ENCODE data around the gene SIX3. TPM values are rescaled to one million over a fixed set of nuclear protein-coding genes. Genes with fewer than 3 reads are reported as not detected.

SIX3 gene
- total and polyA plus RNA-seq, 4 donors, result 0.02 to 0.06 TPM; not detected in 2

DNA sequence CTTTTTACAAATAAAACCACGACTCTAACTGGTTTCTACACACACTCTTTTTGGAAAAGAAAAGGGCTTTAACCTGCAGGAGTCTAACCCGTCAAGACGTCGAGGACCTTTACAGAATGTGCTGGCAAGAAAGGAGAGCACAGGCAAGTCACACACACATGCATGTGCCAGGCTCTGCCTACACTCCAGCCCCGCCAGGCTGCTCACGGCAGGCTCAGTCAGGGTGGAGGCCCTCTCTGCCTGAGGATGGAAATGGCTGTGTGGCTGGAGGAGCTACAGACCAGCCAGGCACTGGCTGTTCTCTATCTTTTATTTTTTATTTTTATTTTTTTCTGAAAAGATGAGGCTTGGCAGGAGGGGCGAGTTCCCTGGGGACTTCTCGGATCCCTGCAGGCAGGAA is 10.2 kb downstream of the SIX3 start:
- 29 to 35% methylated on average over 8 of the region's 8 CpGs for WGBS, 2 donors
- H3K9me3 ChIP-seq (ENCODE audit: control insufficient read depth in 4 of 4, insufficient read depth in 3 of 4, low read length in 3 of 4), result peaks cover 0 to 7% (median 0%) of the 10 kb centered on the region in 4 donors

DNA sequence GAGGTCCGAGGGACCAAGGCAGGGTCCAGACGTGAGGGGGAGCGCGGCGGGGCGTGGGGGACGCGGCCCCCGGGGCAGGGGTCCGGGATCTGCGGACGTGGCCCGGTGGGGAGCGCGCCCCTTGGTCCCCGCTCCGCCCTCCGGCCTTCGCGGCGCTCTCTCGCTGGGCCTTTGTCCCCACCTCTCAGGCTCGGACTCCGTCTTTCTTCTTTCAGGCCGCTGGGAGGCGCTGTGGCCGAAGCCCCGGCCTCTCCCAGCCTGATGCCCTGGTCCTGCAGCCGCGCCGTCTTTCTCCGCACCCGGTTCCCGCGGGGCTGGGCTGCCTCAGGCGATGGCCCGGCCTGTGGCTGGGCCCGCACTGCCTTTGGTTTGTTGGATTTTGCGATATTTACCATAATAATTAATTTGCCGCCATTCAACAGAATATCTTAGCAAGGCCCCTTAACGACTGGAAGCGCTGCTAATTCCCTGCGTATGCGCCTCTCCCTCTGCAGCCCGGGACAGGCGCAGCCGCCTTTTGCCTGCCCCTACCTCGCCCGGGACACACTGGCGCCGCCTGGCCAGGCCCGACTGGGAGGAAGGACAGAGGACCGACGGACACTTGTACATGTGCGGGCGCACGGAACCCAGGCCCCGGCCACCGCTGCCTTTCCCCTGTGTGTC is 10.8 kb downstream of the SIX3 start:
- no peak overlapping the region for H3K4me3 ChIP-seq
- H3K27me3 ChIP-seq (ENCODE audit: control insufficient read depth in 3 of 3, insufficient read depth in 3 of 3, low read length in 2 of 3), result peaks cover 25 to 84% (median 66%) of the 10 kb centered on the region in 3 donors
- H3K9me3 ChIP-seq (ENCODE audit: control insufficient read depth in 4 of 4, insufficient read depth in 3 of 4, low read length in 3 of 4), result peaks cover 0 to 7% (median 0%) of the 10 kb centered on the region in 4 donors
- 3% methylated on average over 48 to 59 of the region's 59 CpGs for WGBS, 2 donors
- no peak overlapping the region for H3K27ac ChIP-seq (ENCODE audit: low read depth in 1 of 2, low read length in 1 of 2)
- TF ChIP-seq, protein P1, sequence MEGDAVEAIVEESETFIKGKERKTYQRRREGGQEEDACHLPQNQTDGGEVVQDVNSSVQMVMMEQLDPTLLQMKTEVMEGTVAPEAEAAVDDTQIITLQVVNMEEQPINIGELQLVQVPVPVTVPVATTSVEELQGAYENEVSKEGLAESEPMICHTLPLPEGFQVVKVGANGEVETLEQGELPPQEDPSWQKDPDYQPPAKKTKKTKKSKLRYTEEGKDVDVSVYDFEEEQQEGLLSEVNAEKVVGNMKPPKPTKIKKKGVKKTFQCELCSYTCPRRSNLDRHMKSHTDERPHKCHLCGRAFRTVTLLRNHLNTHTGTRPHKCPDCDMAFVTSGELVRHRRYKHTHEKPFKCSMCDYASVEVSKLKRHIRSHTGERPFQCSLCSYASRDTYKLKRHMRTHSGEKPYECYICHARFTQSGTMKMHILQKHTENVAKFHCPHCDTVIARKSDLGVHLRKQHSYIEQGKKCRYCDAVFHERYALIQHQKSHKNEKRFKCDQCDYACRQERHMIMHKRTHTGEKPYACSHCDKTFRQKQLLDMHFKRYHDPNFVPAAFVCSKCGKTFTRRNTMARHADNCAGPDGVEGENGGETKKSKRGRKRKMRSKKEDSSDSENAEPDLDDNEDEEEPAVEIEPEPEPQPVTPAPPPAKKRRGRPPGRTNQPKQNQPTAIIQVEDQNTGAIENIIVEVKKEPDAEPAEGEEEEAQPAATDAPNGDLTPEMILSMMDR (IDR thresholded peaks at IDR 0.05; ENCODE audit: control extremely low read depth, extremely low read depth), result no peak
- H3K36me3 ChIP-seq (ENCODE audit: control insufficient read depth in 4 of 4, insufficient read depth in 4 of 4, low read length in 4 of 4), result no peaks in the 10 kb centered on the region
- peak in 2 of 3 donors; percentile 69 to 74 for DNase-seq
- H3K4me1 ChIP-seq (ENCODE audit: control insufficient read depth in 5 of 5, insufficient read depth in 5 of 5, low read length in 5 of 5), result peaks cover 0 to 49% (median 22%) of the 10 kb centered on the region in 5 donors
- H3K9ac ChIP-seq (ENCODE audit: insufficient read depth in 1 of 2, low read length in 2 of 2), result no peak overlapping the region
- no peak for ATAC-seq (ENCODE audit: insufficient read depth, low FRiP score)

More for the DNA sequence above, 10.2 kb downstream of the SIX3 start:
- Histone ChIP-seq H3K4me3 (no peak overlapping the region), H3K27me3 (ENCODE audit: control insufficient read depth in 3 of 3, insufficient read depth in 3 of 3, low read length in 2 of 3) (peaks cover 25 to 90% (median 72%) of the 10 kb centered on the region in 3 donors), H3K9ac (ENCODE audit: insufficient read depth in 1 of 2, low read length in 2 of 2) (no peak overlapping the region), H3K27ac (ENCODE audit: low read depth in 1 of 2, low read length in 1 of 2) (no peak overlapping the region), H3K36me3 (ENCODE audit: control insufficient read depth in 4 of 4, insufficient read depth in 4 of 4, low read length in 4 of 4) (no peaks in the 10 kb centered on the region), H3K4me1 (ENCODE audit: control insufficient read depth in 5 of 5, insufficient read depth in 5 of 5, low read length in 5 of 5) (peaks cover 0 to 44% (median 22%) of the 10 kb centered on the region in 5 donors)
- DNase-seq (no peak), ATAC-seq (ENCODE audit: insufficient read depth, low FRiP score) (no peak)
- TF ChIP-seq, protein P1 (IDR thresholded peaks at IDR 0.05; ENCODE audit: control extremely low read depth, extremely low read depth), result no peak

DNA sequence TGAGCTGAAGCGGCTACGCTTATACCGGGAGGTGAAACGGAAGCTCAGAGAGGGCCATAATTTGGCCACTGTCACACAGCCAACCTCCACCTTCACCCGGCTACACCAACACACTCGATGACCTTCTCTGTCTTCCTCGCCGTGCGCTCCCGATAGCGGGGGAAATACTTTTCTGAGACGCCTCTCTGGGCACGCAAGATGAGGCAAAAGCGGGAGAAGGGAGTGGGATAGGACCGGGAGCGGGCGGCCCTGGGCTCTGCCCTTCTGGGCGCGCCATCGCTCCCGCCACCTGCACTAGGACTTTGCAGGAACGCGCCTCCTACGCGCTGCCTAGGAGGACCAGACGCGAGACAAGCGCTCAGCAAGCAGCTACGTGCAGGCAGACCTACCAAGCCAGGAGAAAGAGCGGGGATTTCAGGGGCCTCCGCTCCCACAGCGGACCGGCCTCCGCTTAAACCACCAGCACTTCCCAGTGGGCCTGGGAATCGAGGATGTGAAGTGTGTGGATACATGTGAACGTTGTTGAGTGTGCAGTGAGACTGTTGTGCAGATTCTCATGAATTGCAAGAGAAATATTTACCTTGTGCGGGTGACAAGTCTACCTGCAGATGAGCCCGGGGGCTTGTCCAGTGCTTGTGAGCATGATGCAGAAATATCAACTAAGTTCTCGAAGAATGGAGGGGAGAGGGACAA is 11.4 kb downstream of the SIX3 start:
- TF ChIP-seq, protein P1 (IDR thresholded peaks at IDR 0.05; ENCODE audit: control extremely low read depth, extremely low read depth), result no peak
- Histone ChIP-seq H3K27me3 (ENCODE audit: control insufficient read depth in 3 of 3, insufficient read depth in 3 of 3, low read length in 2 of 3) (peaks cover 25 to 81% (median 60%) of the 10 kb centered on the region in 3 donors), H3K9me3 (ENCODE audit: control insufficient read depth in 4 of 4, insufficient read depth in 3 of 4, low read length in 3 of 4) (peaks cover 0 to 7% (median 0%) of the 10 kb centered on the region in 4 donors), H3K9ac (ENCODE audit: insufficient read depth in 1 of 2, low read length in 2 of 2) (no peak overlapping the region), H3K27ac (ENCODE audit: low read depth in 1 of 2, low read length in 1 of 2) (no peak overlapping the region), H3K4me3 (no peak overlapping the region), H3K4me1 (ENCODE audit: control insufficient read depth in 5 of 5, insufficient read depth in 5 of 5, low read length in 5 of 5) (peaks cover 0 to 56% (median 22%) of the 10 kb centered on the region in 5 donors), H3K36me3 (ENCODE audit: control insufficient read depth in 4 of 4, insufficient read depth in 4 of 4, low read length in 4 of 4) (no peaks in the 10 kb centered on the region)
- DNase-seq (no peak), ATAC-seq (ENCODE audit: insufficient read depth, low FRiP score) (no peak)
- 7 to 9% methylated on average over 35 to 39 of the region's 39 CpGs for WGBS, 2 donors
